HCT116 (cell line): Measurements from ENCODE around the gene SEMA6B. TPM values are rescaled to one million over a fixed set of nuclear protein-coding genes. Genes with fewer than 3 reads are reported as not detected.

Source experiments
- ATAC-seq: fragments of 200-7000 bp; cut with Tn5 transposase; 2 replicates; pipeline ENCODE4 v1.9.1; 2020; ENCODE audit warnings: mild to moderate bottlenecking, moderate library complexity
- BruUV-seq: library from RNA; stranded (reverse); fragments of 400-500 nt; replicated peaks from 2 replicates; lab custom pipeline; 2021; lab: Mats Ljungman, UMichigan
- CTCF ChIA-PET: fragments of 300-600 bp; sonication (Branson Sonifier 250); formaldehyde crosslinking; loops from one replicate; lab custom pipeline; 2021; ENCODE audit warnings: antibody characterized with exemption; lab: Charles Lee
- POLR2A ChIA-PET: fragments of 300-600, 350-600 bp; sonication (Branson Sonifier 250); formaldehyde crosslinking; loops from one replicate; lab custom pipeline; 2021; ENCODE audit warnings: antibody characterized with exemption; lab: Charles Lee
- RAD21 ChIA-PET, 2 experiments: fragments of 300-600 bp; sonication (Branson Sonifier 250); formaldehyde crosslinking; loops; one replicate each; lab custom pipeline; 2023; ENCODE audit warnings: low total read pairs in 2 of 2; ENCODE audit not compliant: uncharacterized antibody in 2 of 2, unreplicated experiment in 2 of 2, low non-redundant PET in 1 of 2; lab: Charles Lee
- DNase-seq: peaks from one replicate; pipeline ENCODE4 v3.0.0-alpha.2; 2010; ENCODE audit warnings: low read depth, low spot score
- H2AFZ ChIP-seq: fragments of 200-600 bp; shearing (Covaris generic), sonication (generic); 2 replicates; pipeline ENCODE4 v1.6.1; 2017; ENCODE audit warnings: low read depth, mixed run types, mixed read lengths, antibody characterized with exemption, low read length; ENCODE audit not compliant: poor library complexity, severe bottlenecking
- H3K27ac ChIP-seq: 2 replicates; pipeline ENCODE4 v1.5.1; 2012; ENCODE audit warnings: low read depth, low read length
- H3K27me3 ChIP-seq: fragments of 200-600 bp; sonication (generic); 2 replicates; pipeline ENCODE4 v1.6.1; 2016; ENCODE audit warnings: mixed run types, low read length, mixed read lengths; ENCODE audit not compliant: insufficient read depth
- H3K36me3 ChIP-seq, 2 experiments: fragments of 200-500 bp in 1 of 2; fragments of 200-600 bp in 1 of 2; sonication (Bioruptor generic) in 1 of 2; sonication (generic) in 1 of 2; 2 replicates each; pipeline versions ENCODE4 v1.5.1 to v1.6.1; 2014 to 2016; ENCODE audit warnings: low read length in 2 of 2, inconsistent platforms in 1 of 2, mixed read lengths in 1 of 2, mixed run types in 1 of 2; ENCODE audit not compliant: insufficient read depth in 2 of 2, control insufficient read depth in 1 of 2
- H3K4me1 ChIP-seq, 2 experiments: fragments of 200-600 bp in 1 of 2; sonication (generic) in 1 of 2; 2 replicates each; pipeline versions ENCODE4 v1.5.1 to v1.6.1; 2012 to 2017; ENCODE audit warnings: low read length in 2 of 2, inconsistent platforms in 1 of 2, mild to moderate bottlenecking in 1 of 2, mixed read lengths in 1 of 2, mixed run types in 1 of 2, moderate library complexity in 1 of 2; ENCODE audit not compliant: insufficient read depth in 2 of 2, control insufficient read depth in 1 of 2
- H3K4me2 ChIP-seq: fragments of 200-600 bp; sonication (generic); 2 replicates; pipeline ENCODE4 v1.6.1; 2017; ENCODE audit warnings: mixed run types, low read length, mixed read lengths
- H3K4me3 ChIP-seq, 2 experiments: fragments of 200-600 bp in 1 of 2; sonication (generic) in 1 of 2; replicated peaks in 1 of 2; 2 replicates each; pipeline ENCODE4 v1.5.1; 2011 to 2016; ENCODE audit warnings: low read length in 2 of 2, control low read depth in 1 of 2, low read depth in 1 of 2, mild to moderate bottlenecking in 1 of 2, mixed read lengths in 1 of 2, mixed run types in 1 of 2
- H3K79me2 ChIP-seq: fragments of 200-600 bp; sonication (generic); 2 replicates; pipeline ENCODE4 v1.6.1; 2017; ENCODE audit warnings: mild to moderate bottlenecking, mixed run types, low read length, moderate library complexity, mixed read lengths; ENCODE audit not compliant: insufficient read depth
- H3K9ac ChIP-seq: fragments of 200-600 bp; sonication (generic); 2 replicates; pipeline ENCODE4 v1.6.1; 2016; ENCODE audit warnings: low read length, mixed read lengths
- H3K9me2 ChIP-seq: fragments of 200-600 bp; sonication (generic), shearing (Covaris generic); 2 replicates; pipeline ENCODE4 v1.6.1; 2017; ENCODE audit warnings: mixed run types, mild to moderate bottlenecking, moderate library complexity; ENCODE audit not compliant: insufficient read depth
- H3K9me3 ChIP-seq, 2 experiments: fragments of 200-500 bp in 1 of 2; fragments of 200-600 bp in 1 of 2; sonication (Bioruptor generic) in 1 of 2; sonication (generic) in 1 of 2; 2 replicates each; pipeline ENCODE4 v1.6.1; 2014 to 2017; ENCODE audit warnings: low read length in 2 of 2, mixed read lengths in 2 of 2, inconsistent platforms in 1 of 2, low read depth in 1 of 2, mild to moderate bottlenecking in 1 of 2, mixed run types in 1 of 2, moderate library complexity in 1 of 2; ENCODE audit not compliant: control insufficient read depth in 1 of 2, insufficient read depth in 1 of 2
- H4K20me1 ChIP-seq: fragments of 200-600 bp; sonication (generic), shearing (Covaris generic); 2 replicates; pipeline ENCODE4 v1.6.1; 2017; ENCODE audit warnings: mixed run types, mild to moderate bottlenecking, moderate library complexity; ENCODE audit not compliant: insufficient read depth
- CTCF ChIP-seq, 3 experiments: fragments of 200-600 bp in 1 of 3; sonication (generic) in 1 of 3; IDR thresholded peaks in 2 of 3; conservative IDR thresholded peaks in 1 of 3; 2 replicates each; pipeline ENCODE4 v1.5.1; 2012 to 2017; ENCODE audit warnings: low read depth in 2 of 3, low read length in 2 of 3, antibody characterized with exemption in 1 of 3, borderline replicate concordance in 1 of 3, control low read depth in 1 of 3, mild to moderate bottlenecking in 1 of 3, mixed read lengths in 1 of 3, mixed run types in 1 of 3, moderate library complexity in 1 of 3; ENCODE audit not compliant: insufficient read depth in 1 of 3
- ELF1 ChIP-seq: IDR thresholded peaks from 2 replicates; pipeline ENCODE4 v1.6.1; 2012; ENCODE audit warnings: low read depth, borderline replicate concordance
- EZH2 ChIP-seq: fragments of 200-600 bp; sonication (generic); IDR thresholded peaks from 2 replicates; pipeline ENCODE4 v1.6.1; 2017; ENCODE audit warnings: antibody characterized with exemption, mixed run types
- EZH2phosphoT487 ChIP-seq: fragments of 200-600 bp; IDR thresholded peaks from 2 replicates; pipeline ENCODE4 v1.6.1; 2018; ENCODE audit warnings: antibody characterized with exemption, borderline replicate concordance
- JUND ChIP-seq: IDR thresholded peaks from 2 replicates; pipeline ENCODE4 v1.6.1; 2012
- MAX ChIP-seq: IDR thresholded peaks from 2 replicates; pipeline ENCODE4 v1.6.1; 2012
- POLR2A ChIP-seq: IDR thresholded peaks from 2 replicates; pipeline ENCODE4 v1.7.0; 2011; ENCODE audit warnings: borderline replicate concordance; ENCODE audit not compliant: insufficient read depth, insufficient read length; ENCODE audit errors: extremely low read depth
- TCF7L2 ChIP-seq: IDR thresholded peaks from 2 replicates; pipeline ENCODE4 v1.7.0; 2011; ENCODE audit warnings: borderline replicate concordance, inconsistent platforms; ENCODE audit not compliant: insufficient read depth, insufficient read length; ENCODE audit errors: extremely low read depth
- YY1 ChIP-seq: IDR thresholded peaks from 2 replicates; pipeline ENCODE4 v1.6.1; 2011; ENCODE audit warnings: low read length, low read depth, moderate library complexity, mild to moderate bottlenecking; ENCODE audit not compliant: insufficient replicate concordance; ENCODE audit errors: extremely low read depth
- ZBTB33 ChIP-seq: IDR thresholded peaks from 2 replicates; pipeline ENCODE4 v1.6.1; 2011; ENCODE audit warnings: mild to moderate bottlenecking, low read length, moderate library complexity; ENCODE audit not compliant: insufficient replicate concordance; ENCODE audit errors: extremely low read depth
- intact Hi-C: fragments of 100-400 bp; cut with micrococcal nuclease; formaldehyde crosslinking; loops from 2 replicates; pipeline ENCODE4 v1.10.0; 2022
- total RNA-seq: library from RNA; stranded (reverse); gene quantifications from one replicate; pipeline ENCODE4 v1.2.1, GENCODE V29; 2021; ENCODE audit not compliant: unreplicated experiment

SEMA6B gene
- total RNA-seq, 1 experiment from 2014 or later, result 58.4 TPM

- no peaks in the 10 kb centered on the region for H4K20me1 ChIP-seq
- no peak overlapping the region for H2AFZ ChIP-seq
- peaks cover 0 to 11% of the 10 kb centered on the region in 2 experiments; a peak in 2 of 4 replicates for H3K4me1 ChIP-seq
- no peaks in the 10 kb centered on the region for H3K36me3 ChIP-seq
- H3K9me2 ChIP-seq, result no peaks in the 10 kb centered on the region
- no TSS peak for BruUV-seq
- no peaks in the 10 kb centered on the region for H3K9me3 ChIP-seq
- H3K27me3 ChIP-seq, result no peaks in the 10 kb centered on the region
- ChIA-PET CTCF (no interaction called here), POLR2A (no interaction called here), RAD21 (no interaction called here)
- TF ChIP-seq MAX, result no peak
- no peak overlapping the region for H3K4me2 ChIP-seq
- H3K79me2 ChIP-seq, result no peaks in the 10 kb centered on the region
- ATAC-seq, result no peak
- no peak overlapping the region for H3K4me3 ChIP-seq
- intact Hi-C loops, result no loop called here
- DNase-seq, result no peak
- H3K9ac ChIP-seq, result no peak overlapping the region
- H3K27ac ChIP-seq, result no peak overlapping the region
Measured at GRCh38 chr19:4510435-4511255, 48.8 kb downstream of the SEMA6B start.

GRCh38 chr19:4508698-4509097 is 50.8 kb downstream of the SEMA6B start:
- CTCF ChIA-PET, result interaction anchor here (1.2 to 2.8 kb wide), 2 partner anchors 15 to 242 kb away, joined by 4 to 12 read pairs; no protein-coding TSS in a partner anchor
- intact Hi-C loops, result no loop called here
- Histone ChIP-seq H2AFZ (no peak overlapping the region), H3K4me1 (peaks cover 0 to 11% of the 10 kb centered on the region in 2 experiments; a peak in 2 of 4 replicates), H3K4me2 (no peak overlapping the region), H3K9me3 (no peaks in the 10 kb centered on the region), H3K27me3 (no peaks in the 10 kb centered on the region), H3K9me2 (no peaks in the 10 kb centered on the region), H3K79me2 (no peaks in the 10 kb centered on the region), H4K20me1 (no peaks in the 10 kb centered on the region), H3K9ac (no peak overlapping the region), H3K36me3 (no peaks in the 10 kb centered on the region), H3K27ac (no peak overlapping the region), H3K4me3 (no peak overlapping the region)
- POLR2A ChIA-PET, result no interaction called here
- RAD21 ChIA-PET, result no interaction called here
- DNase-seq (no peak), ATAC-seq (no peak)
- BruUV-seq, result no TSS peak
- TF ChIP-seq ZBTB33, result no peak
- no peak for TF ChIP-seq JUND
- no peak for TF ChIP-seq ELF1
- TF ChIP-seq MAX, result no peak
- no peak for TF ChIP-seq EZH2phosphoT487
- no peak for TF ChIP-seq POLR2A
- no peak for TF ChIP-seq CTCF (IDR thresholded peaks at IDR 0.05 in 2 of 3, conservative IDR thresholded peaks at IDR 0.05 in 1 of 3; ENCODE audit: borderline replicate concordance in 1 of 3, insufficient read depth in 1 of 3, low read depth in 2 of 3, low read length in 2 of 3)
- TF ChIP-seq YY1, result no peak
- TF ChIP-seq EZH2, result no peak
- TF ChIP-seq TCF7L2, result no peak
